Adrenal gland (tissue), 12 donors: ENCODE results near the gene ADGRB3. TPM values are rescaled to one million over a fixed set of nuclear protein-coding genes. Genes with fewer than 3 reads are reported as not detected.

ENCODE experiments used
- DNase-seq, 7 donors: peaks; one replicate each; pipeline ENCODE4 v3.0.0-alpha.2; 2019 to 2020
- H3K27ac ChIP-seq, 5 donors: fragments of 200-600 bp; sonication (generic) in 4 of 5; 1 replicate in 3 of 5; 2 replicates in 2 of 5; pipeline versions ENCODE4 v1.5.1 to v1.8.0; 2016 to 2020; ENCODE audit warnings: mild to moderate bottlenecking in 1 of 5
- H3K27me3 ChIP-seq: fragments of 200-600 bp; 2 replicates; pipeline ENCODE4 v1.8.0; 2021
- H3K36me3 ChIP-seq, 2 donors: fragments of 200-600 bp; replicated peaks in 1 of 2; 1 replicate in 1 of 2; 2 replicates in 1 of 2; pipeline versions ENCODE4 v1.5.1 to v1.8.0; 2018 to 2022
- H3K4me1 ChIP-seq, 2 donors: fragments of 200-600 bp; replicated peaks in 1 of 2; 1 replicate in 1 of 2; 2 replicates in 1 of 2; pipeline versions ENCODE4 v1.5.1 to v1.8.0; 2018 to 2021
- H3K4me3 ChIP-seq, 4 donors: fragments of 200-600 bp; sonication (generic) in 3 of 4; one replicate each; pipeline ENCODE4 v1.5.1; 2016 to 2018
- H3K9me3 ChIP-seq, 3 donors: fragments of 200-600 bp; sonication (generic) in 1 of 3; replicated peaks in 1 of 3; 1 replicate in 2 of 3; 2 replicates in 1 of 3; pipeline versions ENCODE4 v1.5.1 to v1.8.0; 2016 to 2021
- CTCF ChIP-seq, 6 experiments: fragments of 450-650 bp in 4 of 6; fragments of 200-600 bp in 2 of 6; sonication (generic) in 1 of 6; IDR thresholded peaks; 1 replicate in 5 of 6; 2 replicates in 1 of 6; pipeline versions ENCODE4 v1.5.1 to v1.8.0; 2016 to 2021; ENCODE audit warnings: antibody characterized with exemption in 6 of 6, mild to moderate bottlenecking in 2 of 6, moderate library complexity in 1 of 6
- POLR2A ChIP-seq, 2 donors: fragments of 450-650 bp; IDR thresholded peaks; one replicate each; pipeline ENCODE4 v1.6.1; 2017; ENCODE audit warnings: antibody characterized with exemption in 2 of 2, mild to moderate bottlenecking in 2 of 2, moderate library complexity in 1 of 2
- WGBS, 4 donors: extraction: QIAGEN DNeasy Blood & Tissue Kit in 2 of 4; methylation state at CpG; one replicate each; pipeline versions ENCODE4 v1.1.5 to v1.1.7; 2013 to 2017; 5-methylcytosine and 5-hydroxymethylcytosine counted together
- intact Hi-C, 2 donors: fragments of 100-400 bp; cut with DNase I; formaldehyde crosslinking; loops; one replicate each; pipeline versions ENCODE4 v1.14.1 to v1.15.0; 2022 to 2023
- polyA plus RNA-seq, 3 donors: library from polyadenylated mRNA; stranded (reverse); fragments of 200-250 nt in 2 of 3; fragments of 350-450 nt in 1 of 3; fragmentation: Illumina TruSeq in 1 of 3; extraction: RNeasy Lipid Tissue Mini Kit (QIAGEN cat#74804) in 1 of 3; gene quantifications; one replicate each; pipeline ENCODE4 v1.2.3, GENCODE V29; 2013 to 2014
- total RNA-seq, 9 donors: library from RNA; depleted of rRNA in 4 of 9; stranded (reverse); fragments of >200 nt in 4 of 9; fragments of 120-200 nt in 1 of 9; fragmentation: NEBNext Ultra II Directional in 1 of 9; extraction: Animal tissue kit (Norgen Biotek cat#: 25700) in 1 of 9; gene quantifications; one replicate each; pipeline versions ENCODE4 v1.1.0 to v1.2.4, GENCODE V29; 2013 to 2023
- donor health status: healthy with polysubstance abuse.
- donor health status: Bipolar disorder and iron deficiency.
- donor health status: DM: yes; HTN: yes; CAD: no.
- donor health status: DM: no; HTN: no; CAD: no.
- donor health status: DM: no; HTN: no; CAD: no.
- donor health status: DM: yes; HTN: yes; CAD: no.

Gene ADGRB3
- total and polyA plus RNA-seq, 12 donors, result 1.3 to 9.0 (median 3.1) TPM

GRCh38 chr6:68722891-68723527 is 87.9 kb downstream of the ADGRB3 start:
- intact Hi-C loops, result no loop called here
- H3K4me1 ChIP-seq, result peaks cover 0 to 3% of the 10 kb centered on the region in 2 donors
- H3K27me3 ChIP-seq, result no peaks in the 10 kb centered on the region
- H3K36me3 ChIP-seq, result no peaks in the 10 kb centered on the region
- DNase-seq, result no peak
- no peaks in the 10 kb centered on the region for H3K9me3 ChIP-seq
- TF ChIP-seq CTCF (IDR thresholded peaks at IDR 0.05) (no peak), POLR2A (IDR thresholded peaks at IDR 0.05) (no peak)
- H3K4me3 ChIP-seq, result no peak overlapping the region
- no peak overlapping the region for H3K27ac ChIP-seq
- 86 to 96% (median 91%) methylated on average over 2 of the region's 2 CpGs for WGBS, 4 donors

- peaks cover 0 to 14% of the 10 kb centered on the region in 2 donors for H3K4me1 ChIP-seq
- H3K4me3 ChIP-seq, result no peak overlapping the region
- no peaks in the 10 kb centered on the region for H3K9me3 ChIP-seq
- H3K36me3 ChIP-seq, result no peaks in the 10 kb centered on the region
- no peaks in the 10 kb centered on the region for H3K27me3 ChIP-seq
- intact Hi-C loops, result no loop called here
- no peak for TF ChIP-seq POLR2A (IDR thresholded peaks at IDR 0.05)
- no peak for TF ChIP-seq CTCF (IDR thresholded peaks at IDR 0.05)
- H3K27ac ChIP-seq, result no peak overlapping the region
- WGBS, 4 donors, result 76 to 81% (median 80%) methylated on average over 2 of the region's 2 CpGs
- no peak for DNase-seq
Measured at GRCh38 chr6:68724060-68724459, 89.0 kb downstream of the ADGRB3 start.

- Histone ChIP-seq H3K27ac (no peak overlapping the region), H3K9me3 (no peaks in the 10 kb centered on the region), H3K4me3 (no peak overlapping the region), H3K27me3 (no peaks in the 10 kb centered on the region), H3K4me1 (peaks cover 0 to 17% of the 10 kb centered on the region in 2 donors), H3K36me3 (no peaks in the 10 kb centered on the region)
- no peak for TF ChIP-seq CTCF (IDR thresholded peaks at IDR 0.05)
- TF ChIP-seq POLR2A (IDR thresholded peaks at IDR 0.05), result no peak
- intact Hi-C loops, result no loop called here
- DNase-seq, result no peak
Measured at GRCh38 chr6:68726337-68726736, 91.3 kb downstream of the ADGRB3 start.

GRCh38 chr6:68726992-68727391 is 91.9 kb downstream of the ADGRB3 start:
- H3K9me3 ChIP-seq, result no peaks in the 10 kb centered on the region
- WGBS, 4 donors, result 75 to 85% (median 77%) methylated on average over 1 of the region's 1 CpG
- no peak for DNase-seq
- H3K4me3 ChIP-seq, result no peak overlapping the region
- TF ChIP-seq CTCF (IDR thresholded peaks at IDR 0.05) (no peak), POLR2A (IDR thresholded peaks at IDR 0.05) (no peak)
- H3K4me1 ChIP-seq, result peaks cover 0 to 17% of the 10 kb centered on the region in 2 donors
- intact Hi-C loops, result no loop called here
- no peak overlapping the region for H3K27ac ChIP-seq
- no peaks in the 10 kb centered on the region for H3K27me3 ChIP-seq
- no peaks in the 10 kb centered on the region for H3K36me3 ChIP-seq
